Activated CD4-positive, alpha-beta T cell treated with anti-CD3 and anti-CD28 coated beads, Interleukin-2, amount 50 U/mL, for 1 hour (primary cell): ENCODE measurements around the gene PTCH2.
"Not testable (repeated sequence)": the region's sequence is repeated elsewhere in the genome, so short reads cannot be mapped to it uniquely, and the experiment has no call there.

ENCODE experiments used
- DNase-seq: peaks from one replicate; pipeline ENCODE4 v3.0.0-alpha.2; 2020

PTCH2 gene

GRCh38 chr1:44799770-44800584 is 43.1 kb downstream of the PTCH2 start, which contains the start of gene PLK3:
TSS of gene PLK3 (plus strand) at chr1:44800377. CDS start at chr1:44800464, 87 bp downstream.
- DNase-seq = peak; percentile 99

DNA sequence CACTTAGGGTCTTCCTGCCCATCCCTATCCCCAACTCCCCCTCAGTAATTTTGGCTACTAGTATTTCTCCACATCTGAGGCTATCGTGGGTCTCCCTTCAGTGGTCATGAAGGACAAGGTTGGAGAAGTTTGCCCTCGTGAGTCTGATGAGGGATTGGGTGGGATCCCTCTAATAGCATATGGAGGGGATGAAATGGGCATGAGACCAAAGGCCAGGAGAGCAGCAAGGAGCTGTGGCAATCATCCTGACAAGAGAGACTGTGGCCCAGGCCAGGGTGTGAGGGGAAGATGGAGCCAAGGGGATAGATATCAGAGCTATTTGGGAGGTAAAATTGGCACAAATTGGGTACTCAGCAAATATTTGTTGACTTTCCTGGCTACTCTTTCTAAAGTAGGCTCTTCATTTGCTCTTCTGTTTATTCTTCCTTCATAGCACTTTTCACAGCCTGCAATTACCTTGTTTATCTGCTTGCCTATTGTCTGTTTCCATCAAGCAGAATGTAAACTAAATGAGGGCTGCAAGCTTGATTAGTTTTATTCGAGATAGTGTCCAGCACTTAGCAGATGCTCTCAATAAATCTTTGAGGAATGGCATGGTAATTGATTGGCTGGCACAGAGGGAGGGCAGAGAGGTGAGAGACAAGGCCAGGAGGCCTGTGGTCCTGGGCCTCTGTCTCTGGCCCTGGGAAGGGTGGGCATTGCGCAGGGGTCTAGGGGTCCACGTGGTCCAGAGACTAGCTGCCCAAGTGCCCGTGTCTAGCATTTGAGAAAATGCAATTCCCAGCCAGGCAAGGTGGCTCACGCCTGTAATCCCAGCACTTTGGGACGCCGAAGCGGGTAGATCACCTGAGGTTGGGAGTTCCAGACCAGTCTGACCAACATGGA is 44.3 kb downstream of the PTCH2 start:
- no peak for DNase-seq

DNA sequence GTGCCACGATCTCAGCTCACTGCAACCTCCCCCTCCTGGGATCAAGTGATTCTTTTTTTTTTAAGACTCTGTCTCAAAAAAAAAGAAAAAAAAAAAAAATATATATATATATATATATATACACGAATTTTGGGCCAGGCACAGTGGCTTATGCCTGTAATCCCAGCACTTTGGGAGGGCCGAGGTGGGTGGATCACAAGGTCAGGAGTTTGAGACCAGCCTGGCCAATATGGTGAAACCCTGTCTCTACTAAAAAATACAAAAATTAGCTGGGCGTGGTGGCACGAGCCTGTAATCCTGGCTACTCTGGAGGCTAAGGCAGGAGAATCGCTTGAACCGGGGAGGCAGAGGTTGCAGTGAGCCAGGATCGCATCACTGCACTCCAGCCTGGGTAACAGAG is 45.2 kb downstream of the PTCH2 start:
- DNase-seq = not testable (repeated sequence)

DNA sequence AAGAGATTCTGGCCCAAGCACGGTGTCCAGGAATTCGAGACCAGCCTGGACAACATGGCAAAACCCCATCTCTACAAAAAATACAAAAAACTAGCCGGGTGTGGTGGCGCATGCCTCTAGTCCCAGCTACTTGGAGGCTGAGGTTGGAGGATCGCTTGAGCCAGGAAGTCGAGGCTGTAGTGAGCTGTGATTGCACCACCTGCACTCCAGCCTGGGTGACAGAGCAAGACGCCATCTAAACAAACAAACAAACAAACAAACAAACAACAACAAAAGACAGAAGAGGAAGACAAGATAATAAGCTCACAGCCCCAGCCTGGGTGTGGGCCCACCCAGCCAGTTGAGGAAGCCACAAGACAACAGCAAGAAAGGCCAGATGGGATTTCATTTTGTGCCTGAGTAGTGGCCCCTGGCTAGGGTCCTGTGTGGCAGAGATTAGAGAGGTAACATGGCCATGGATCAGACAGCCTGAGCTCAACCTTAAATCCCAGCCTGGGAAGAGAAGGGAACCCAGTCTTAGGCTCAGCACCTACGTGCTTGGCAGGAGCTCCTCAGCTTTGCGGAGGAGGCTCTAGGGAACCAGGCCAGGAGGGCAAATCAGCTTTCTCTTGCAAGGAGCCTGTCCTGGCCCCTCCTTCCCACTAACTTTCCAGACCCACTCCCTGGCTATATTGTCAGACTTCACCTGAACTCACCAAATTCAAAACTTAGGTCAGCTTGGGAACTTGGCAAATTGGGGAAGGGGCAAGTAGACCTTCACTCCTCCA is 50.1 kb downstream of the PTCH2 start:
- no peak for DNase-seq

- no peak for DNase-seq
Observed at GRCh38 chr1:44790968-44791801, 51.9 kb downstream of the PTCH2 start.

GRCh38 chr1:44788120-44788860 is 54.8 kb downstream of the PTCH2 start, which contains the start of gene BEST4:
TSS of gene BEST4 (minus strand) at chr1:44788170. CDS start at chr1:44787705, 465 bp downstream.
- no peak for DNase-seq

DNA sequence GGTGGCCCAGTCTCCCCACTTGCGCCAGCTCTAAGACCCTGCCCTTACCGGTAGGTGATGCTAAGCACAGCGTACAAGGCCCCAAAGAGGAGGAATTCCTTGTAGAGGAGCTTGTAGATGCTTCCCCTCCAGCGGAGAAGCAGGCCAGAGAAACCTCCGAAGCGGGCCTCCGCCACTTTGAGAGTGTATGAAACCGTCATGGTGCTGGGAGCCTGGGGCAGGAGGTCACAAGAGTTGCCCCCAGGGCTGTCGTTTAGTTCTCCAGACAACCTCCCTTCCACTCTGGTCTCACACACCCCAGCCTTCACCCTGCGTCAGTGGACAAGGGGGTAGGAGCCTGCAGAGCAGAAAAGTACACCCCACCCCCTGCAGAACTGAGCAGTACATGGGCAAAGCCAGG is 55.5 kb downstream of the PTCH2 start:
- DNase-seq = no peak

DNA sequence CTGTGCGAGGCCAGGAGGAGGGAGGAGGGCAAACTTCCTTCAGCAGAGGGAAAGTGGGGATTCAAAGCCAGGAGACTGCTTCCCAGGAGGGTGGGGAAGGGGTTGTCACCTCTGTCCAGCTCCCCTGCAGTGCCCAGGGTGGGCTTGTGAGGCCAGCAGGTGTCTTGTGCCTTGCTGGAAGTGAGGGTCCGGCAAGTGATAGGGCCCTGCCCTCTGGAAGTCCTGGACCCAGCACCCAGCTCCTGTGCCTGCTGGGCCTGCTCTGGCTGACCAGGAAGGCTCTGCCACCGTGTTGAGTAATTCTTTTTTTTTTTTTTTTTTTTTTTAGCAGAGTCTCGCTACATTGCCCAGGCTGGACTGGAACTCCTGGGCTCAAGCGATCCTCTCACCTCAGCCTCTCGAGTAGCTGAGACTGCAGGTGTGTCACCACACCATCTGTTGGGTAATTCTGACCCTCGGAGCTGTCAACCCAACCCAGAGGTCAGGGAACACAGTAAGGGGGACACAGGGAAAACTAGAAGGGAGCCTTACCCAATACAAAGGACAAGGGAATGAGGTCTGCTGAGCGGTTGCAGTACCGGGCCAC is 56.1 kb downstream of the PTCH2 start:
- no peak for DNase-seq

- peak; percentile 78 for DNase-seq
Observed at GRCh38 chr1:44786138-44786840, 56.8 kb downstream of the PTCH2 start.

GRCh38 chr1:44785501-44786137 is 57.4 kb downstream of the PTCH2 start:
- DNase-seq = no peak

GRCh38 chr1:44785029-44785380 is 58.0 kb downstream of the PTCH2 start:
- DNase-seq = no peak

DNA sequence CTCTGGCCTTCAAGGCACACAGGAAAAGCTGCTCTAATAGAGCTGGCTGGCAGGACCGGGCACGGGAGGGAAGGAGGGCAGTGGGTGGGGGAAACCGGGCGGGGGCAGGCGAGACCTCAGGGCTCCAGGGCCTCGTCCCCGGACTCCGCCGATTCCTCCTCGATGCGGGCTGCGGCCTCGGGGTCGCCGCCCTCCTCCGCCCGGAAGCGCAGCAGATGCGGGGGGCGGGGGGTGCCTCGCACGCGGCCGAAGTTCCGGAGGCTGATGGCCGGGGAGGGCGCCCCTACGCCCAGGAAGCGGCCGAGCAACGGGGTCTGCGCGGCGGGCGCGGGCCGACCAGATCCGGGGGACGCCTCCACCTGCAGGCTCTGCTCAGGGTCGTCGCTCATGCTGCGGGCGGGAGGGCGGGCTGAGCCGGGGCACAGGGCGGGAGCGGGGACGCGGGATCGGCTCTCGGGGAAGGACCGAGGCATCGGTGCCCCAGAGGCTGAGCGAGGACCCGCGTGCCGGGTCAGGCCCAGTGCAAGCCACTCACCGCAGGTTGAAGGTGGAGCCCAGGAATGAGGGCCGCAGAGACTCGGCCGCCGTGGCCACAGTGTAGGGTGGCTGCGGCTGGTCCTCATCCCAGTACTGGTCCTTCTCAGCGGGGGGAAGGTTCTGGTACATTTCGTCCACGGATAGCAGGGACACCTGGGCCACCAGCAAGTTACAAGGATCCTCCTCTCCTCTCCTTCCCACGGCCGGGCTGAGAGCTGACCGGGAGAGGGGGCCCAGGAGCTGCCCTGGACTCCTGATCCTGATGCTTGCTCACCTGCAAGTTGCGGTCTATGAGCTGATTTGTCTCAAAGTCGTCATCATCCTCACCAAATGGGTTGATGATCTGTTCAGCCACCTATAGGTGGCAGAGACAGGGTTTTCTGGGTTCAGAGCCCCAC is 58.7 kb downstream of the PTCH2 start:
- DNase-seq = no peak

- no peak for DNase-seq
Observed at GRCh38 chr1:44783697-44784093, 59.4 kb downstream of the PTCH2 start.

GRCh38 chr1:44780583-44781121 is 62.4 kb downstream of the PTCH2 start:
- DNase-seq = no peak

GRCh38 chr1:44778705-44779576 is 64.1 kb downstream of the PTCH2 start:
- no peak for DNase-seq

DNA sequence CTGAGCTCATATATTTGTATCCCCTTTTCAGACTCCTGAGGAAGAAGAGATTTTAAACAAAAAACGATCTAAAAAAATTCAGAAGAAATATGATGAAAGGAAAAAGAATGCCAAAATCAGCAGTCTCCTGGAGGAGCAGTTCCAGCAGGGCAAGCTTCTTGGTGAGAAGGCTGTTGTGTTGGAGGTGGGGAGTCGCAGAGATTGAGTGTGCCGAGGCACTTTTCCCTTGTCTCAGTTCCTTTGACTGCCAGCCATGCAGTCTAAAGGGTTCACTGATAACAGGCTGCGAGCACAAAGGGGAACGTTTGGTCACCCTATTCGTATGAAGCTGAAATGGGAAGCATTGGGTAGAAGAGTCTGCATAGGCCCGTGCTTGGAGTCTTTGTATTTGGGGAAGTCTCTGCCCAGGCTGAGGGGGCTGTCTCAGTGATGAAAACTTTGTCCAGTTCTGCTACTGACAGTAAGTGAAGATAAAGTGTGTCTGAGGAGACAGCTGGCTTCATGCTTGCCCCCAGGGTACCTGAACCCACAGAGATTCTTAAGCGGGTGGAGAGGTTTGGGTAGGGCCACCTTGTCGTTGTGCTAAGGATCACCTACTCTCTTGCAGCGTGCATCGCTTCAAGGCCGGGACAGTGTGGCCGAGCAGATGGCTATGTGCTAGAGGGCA is 65.0 kb downstream of the PTCH2 start:
- DNase-seq = no peak

- DNase-seq = no peak
Observed at GRCh38 chr1:44777547-44777946, 65.5 kb downstream of the PTCH2 start.
